WTC11 (cell line): ENCODE results near the gene LRRC14B.

Experiments
- JUN ChIP-seq: sonication (generic); formaldehyde crosslinking; IDR thresholded peaks from 2 replicates; pipeline ENCODE4 v1.8.0; 2023; ENCODE audit warnings: mild to moderate bottlenecking, missing genetic modification reagents
- NR3C1 ChIP-seq: sonication (generic); formaldehyde crosslinking; conservative IDR thresholded peaks from 2 replicates; pipeline ENCODE4 v1.8.1; 2023; ENCODE audit warnings: low read depth, mild to moderate bottlenecking, missing genetic modification reagents
- SMAD3 ChIP-seq: sonication (generic); formaldehyde crosslinking; IDR thresholded peaks from 2 replicates; pipeline ENCODE4 v1.8.0; 2022; ENCODE audit warnings: missing genetic modification reagents, mild to moderate bottlenecking, borderline replicate concordance
- ZBTB21 ChIP-seq: sonication (generic); formaldehyde crosslinking; IDR thresholded peaks from 2 replicates; pipeline ENCODE4 v1.8.1; 2023; ENCODE audit warnings: mild to moderate bottlenecking, missing genetic modification reagents, borderline replicate concordance
- TF ChIP-seq, protein P1 (sequence below): sonication (generic); formaldehyde crosslinking; IDR thresholded peaks from 2 replicates; pipeline ENCODE4 v1.8.1; 2023; ENCODE audit warnings: mild to moderate bottlenecking, missing genetic modification reagents, moderate library complexity
- TF ChIP-seq, protein P2 (sequence below): sonication (generic); formaldehyde crosslinking; IDR thresholded peaks from 2 replicates; pipeline ENCODE4 v1.8.1; 2023; ENCODE audit warnings: mild to moderate bottlenecking, missing genetic modification reagents
- TF ChIP-seq, protein P3 (sequence below): fragments of 200-600 bp; IDR thresholded peaks from 2 replicates; pipeline ENCODE4 v1.8.0; 2022; ENCODE audit warnings: antibody characterized with exemption
- TF ChIP-seq, protein P4 (sequence below): sonication (generic); formaldehyde crosslinking; IDR thresholded peaks from 2 replicates; pipeline ENCODE4 v1.8.0; 2022; ENCODE audit warnings: missing genetic modification reagents
- TF ChIP-seq, protein P5 (sequence below): sonication (generic); formaldehyde crosslinking; conservative IDR thresholded peaks from 2 replicates; pipeline ENCODE4 v1.8.1; 2022; ENCODE audit warnings: mild to moderate bottlenecking, missing genetic modification reagents
- TF ChIP-seq, protein P6 (sequence below): sonication (generic); formaldehyde crosslinking; IDR thresholded peaks from 2 replicates; pipeline ENCODE4 v1.8.1; 2022; ENCODE audit warnings: mild to moderate bottlenecking, missing genetic modification reagents, moderate library complexity, borderline replicate concordance

DNA sequence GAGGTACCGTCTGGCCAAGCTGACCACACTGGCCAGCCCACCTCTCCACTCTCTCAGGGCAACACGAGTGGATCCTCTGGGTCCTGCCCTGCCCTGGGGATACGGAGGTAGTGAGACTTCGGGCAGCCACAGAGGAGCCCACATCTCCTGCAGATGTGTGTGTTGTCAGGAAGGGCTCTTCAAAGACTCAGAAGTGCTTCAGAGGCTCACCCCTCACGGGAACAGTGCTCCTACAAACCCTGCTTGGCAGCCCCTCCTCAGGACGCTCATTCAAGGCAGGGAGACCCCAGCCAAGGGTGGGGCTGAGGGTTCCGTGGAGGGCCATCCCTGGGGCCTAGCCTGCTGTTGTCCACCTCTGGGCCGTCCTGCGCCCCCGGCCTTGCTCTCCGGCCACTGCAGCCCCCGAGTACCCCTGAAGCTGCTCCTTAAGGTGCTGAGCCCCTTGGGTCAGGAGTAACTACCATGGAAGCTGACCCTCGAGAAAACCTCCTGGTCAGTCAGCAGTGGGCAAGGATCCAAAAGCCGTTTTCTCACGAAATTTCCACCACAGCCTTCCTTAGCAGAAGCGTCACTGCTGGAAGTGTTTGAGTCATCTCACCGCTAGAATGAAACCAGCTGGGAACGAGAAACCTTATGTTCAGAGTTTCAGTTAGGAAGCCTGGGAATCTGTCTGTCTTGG lies 23.2 kb upstream of the LRRC14B start:
- TF ChIP-seq, protein P1, sequence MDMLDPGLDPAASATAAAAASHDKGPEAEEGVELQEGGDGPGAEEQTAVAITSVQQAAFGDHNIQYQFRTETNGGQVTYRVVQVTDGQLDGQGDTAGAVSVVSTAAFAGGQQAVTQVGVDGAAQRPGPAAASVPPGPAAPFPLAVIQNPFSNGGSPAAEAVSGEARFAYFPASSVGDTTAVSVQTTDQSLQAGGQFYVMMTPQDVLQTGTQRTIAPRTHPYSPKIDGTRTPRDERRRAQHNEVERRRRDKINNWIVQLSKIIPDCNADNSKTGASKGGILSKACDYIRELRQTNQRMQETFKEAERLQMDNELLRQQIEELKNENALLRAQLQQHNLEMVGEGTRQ (CRISPR knock-in tag), result no peak
- TF ChIP-seq SMAD3 (CRISPR knock-in tag), result no peak
- TF ChIP-seq, protein P2, sequence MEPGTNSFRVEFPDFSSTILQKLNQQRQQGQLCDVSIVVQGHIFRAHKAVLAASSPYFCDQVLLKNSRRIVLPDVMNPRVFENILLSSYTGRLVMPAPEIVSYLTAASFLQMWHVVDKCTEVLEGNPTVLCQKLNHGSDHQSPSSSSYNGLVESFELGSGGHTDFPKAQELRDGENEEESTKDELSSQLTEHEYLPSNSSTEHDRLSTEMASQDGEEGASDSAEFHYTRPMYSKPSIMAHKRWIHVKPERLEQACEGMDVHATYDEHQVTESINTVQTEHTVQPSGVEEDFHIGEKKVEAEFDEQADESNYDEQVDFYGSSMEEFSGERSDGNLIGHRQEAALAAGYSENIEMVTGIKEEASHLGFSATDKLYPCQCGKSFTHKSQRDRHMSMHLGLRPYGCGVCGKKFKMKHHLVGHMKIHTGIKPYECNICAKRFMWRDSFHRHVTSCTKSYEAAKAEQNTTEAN, result no peak
- TF ChIP-seq, protein P3, sequence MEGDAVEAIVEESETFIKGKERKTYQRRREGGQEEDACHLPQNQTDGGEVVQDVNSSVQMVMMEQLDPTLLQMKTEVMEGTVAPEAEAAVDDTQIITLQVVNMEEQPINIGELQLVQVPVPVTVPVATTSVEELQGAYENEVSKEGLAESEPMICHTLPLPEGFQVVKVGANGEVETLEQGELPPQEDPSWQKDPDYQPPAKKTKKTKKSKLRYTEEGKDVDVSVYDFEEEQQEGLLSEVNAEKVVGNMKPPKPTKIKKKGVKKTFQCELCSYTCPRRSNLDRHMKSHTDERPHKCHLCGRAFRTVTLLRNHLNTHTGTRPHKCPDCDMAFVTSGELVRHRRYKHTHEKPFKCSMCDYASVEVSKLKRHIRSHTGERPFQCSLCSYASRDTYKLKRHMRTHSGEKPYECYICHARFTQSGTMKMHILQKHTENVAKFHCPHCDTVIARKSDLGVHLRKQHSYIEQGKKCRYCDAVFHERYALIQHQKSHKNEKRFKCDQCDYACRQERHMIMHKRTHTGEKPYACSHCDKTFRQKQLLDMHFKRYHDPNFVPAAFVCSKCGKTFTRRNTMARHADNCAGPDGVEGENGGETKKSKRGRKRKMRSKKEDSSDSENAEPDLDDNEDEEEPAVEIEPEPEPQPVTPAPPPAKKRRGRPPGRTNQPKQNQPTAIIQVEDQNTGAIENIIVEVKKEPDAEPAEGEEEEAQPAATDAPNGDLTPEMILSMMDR, result no peak
- TF ChIP-seq, protein P4, sequence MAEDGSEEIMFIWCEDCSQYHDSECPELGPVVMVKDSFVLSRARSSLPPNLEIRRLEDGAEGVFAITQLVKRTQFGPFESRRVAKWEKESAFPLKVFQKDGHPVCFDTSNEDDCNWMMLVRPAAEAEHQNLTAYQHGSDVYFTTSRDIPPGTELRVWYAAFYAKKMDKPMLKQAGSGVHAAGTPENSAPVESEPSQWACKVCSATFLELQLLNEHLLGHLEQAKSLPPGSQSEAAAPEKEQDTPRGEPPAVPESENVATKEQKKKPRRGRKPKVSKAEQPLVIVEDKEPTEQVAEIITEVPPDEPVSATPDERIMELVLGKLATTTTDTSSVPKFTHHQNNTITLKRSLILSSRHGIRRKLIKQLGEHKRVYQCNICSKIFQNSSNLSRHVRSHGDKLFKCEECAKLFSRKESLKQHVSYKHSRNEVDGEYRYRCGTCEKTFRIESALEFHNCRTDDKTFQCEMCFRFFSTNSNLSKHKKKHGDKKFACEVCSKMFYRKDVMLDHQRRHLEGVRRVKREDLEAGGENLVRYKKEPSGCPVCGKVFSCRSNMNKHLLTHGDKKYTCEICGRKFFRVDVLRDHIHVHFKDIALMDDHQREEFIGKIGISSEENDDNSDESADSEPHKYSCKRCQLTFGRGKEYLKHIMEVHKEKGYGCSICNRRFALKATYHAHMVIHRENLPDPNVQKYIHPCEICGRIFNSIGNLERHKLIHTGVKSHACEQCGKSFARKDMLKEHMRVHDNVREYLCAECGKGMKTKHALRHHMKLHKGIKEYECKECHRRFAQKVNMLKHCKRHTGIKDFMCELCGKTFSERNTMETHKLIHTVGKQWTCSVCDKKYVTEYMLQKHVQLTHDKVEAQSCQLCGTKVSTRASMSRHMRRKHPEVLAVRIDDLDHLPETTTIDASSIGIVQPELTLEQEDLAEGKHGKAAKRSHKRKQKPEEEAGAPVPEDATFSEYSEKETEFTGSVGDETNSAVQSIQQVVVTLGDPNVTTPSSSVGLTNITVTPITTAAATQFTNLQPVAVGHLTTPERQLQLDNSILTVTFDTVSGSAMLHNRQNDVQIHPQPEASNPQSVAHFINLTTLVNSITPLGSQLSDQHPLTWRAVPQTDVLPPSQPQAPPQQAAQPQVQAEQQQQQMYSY (CRISPR knock-in tag), result no peak
- no peak for TF ChIP-seq NR3C1
- no peak for TF ChIP-seq JUN
- TF ChIP-seq, protein P5, sequence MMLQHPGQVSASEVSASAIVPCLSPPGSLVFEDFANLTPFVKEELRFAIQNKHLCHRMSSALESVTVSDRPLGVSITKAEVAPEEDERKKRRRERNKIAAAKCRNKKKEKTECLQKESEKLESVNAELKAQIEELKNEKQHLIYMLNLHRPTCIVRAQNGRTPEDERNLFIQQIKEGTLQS (CRISPR knock-in tag), result no peak
- TF ChIP-seq ZBTB21 (CRISPR knock-in tag), result no peak
- TF ChIP-seq, protein P6, sequence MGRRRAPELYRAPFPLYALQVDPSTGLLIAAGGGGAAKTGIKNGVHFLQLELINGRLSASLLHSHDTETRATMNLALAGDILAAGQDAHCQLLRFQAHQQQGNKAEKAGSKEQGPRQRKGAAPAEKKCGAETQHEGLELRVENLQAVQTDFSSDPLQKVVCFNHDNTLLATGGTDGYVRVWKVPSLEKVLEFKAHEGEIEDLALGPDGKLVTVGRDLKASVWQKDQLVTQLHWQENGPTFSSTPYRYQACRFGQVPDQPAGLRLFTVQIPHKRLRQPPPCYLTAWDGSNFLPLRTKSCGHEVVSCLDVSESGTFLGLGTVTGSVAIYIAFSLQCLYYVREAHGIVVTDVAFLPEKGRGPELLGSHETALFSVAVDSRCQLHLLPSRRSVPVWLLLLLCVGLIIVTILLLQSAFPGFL (CRISPR knock-in tag), result no peak
